NCI-H1436 (cell line): ENCODE data around the gene ARSB.

Source experiments
- DNase-seq: peaks from one replicate; lab custom pipeline; 2025; lab: John Stamatoyannopoulos, UW

Gene ARSB

GRCh38 chr5:78805474-78806124 lies 179.5 kb downstream of the ARSB start:
- no peak for DNase-seq

- no peak for DNase-seq
Observed at GRCh38 chr5:78804995-78805394, 180.1 kb downstream of the ARSB start.

GRCh38 chr5:78803941-78804340 lies 181.2 kb downstream of the ARSB start:
- no peak for DNase-seq

GRCh38 chr5:78803353-78803752 lies 181.8 kb downstream of the ARSB start:
- no peak for DNase-seq

GRCh38 chr5:78801413-78801812 lies 183.7 kb downstream of the ARSB start:
- DNase-seq: no peak

GRCh38 chr5:78799266-78800017 lies 185.7 kb downstream of the ARSB start:
- DNase-seq: no peak

GRCh38 chr5:78798673-78799029 lies 186.5 kb downstream of the ARSB start:
- no peak for DNase-seq

GRCh38 chr5:78797936-78798672 lies 187.0 kb downstream of the ARSB start:
- no peak for DNase-seq

GRCh38 chr5:78795757-78796156 lies 189.4 kb downstream of the ARSB start:
- no peak for DNase-seq

GRCh38 chr5:78794693-78795215 lies 190.4 kb downstream of the ARSB start:
- DNase-seq: no peak

GRCh38 chr5:78793907-78794662 lies 191.0 kb downstream of the ARSB start:
- no peak for DNase-seq

- no peak for DNase-seq
Observed at GRCh38 chr5:78792345-78793055, 192.6 kb downstream of the ARSB start.

- DNase-seq: no peak
Observed at GRCh38 chr5:78791501-78792100, 193.5 kb downstream of the ARSB start.

- DNase-seq: no peak
Observed at GRCh38 chr5:78787783-78788182, 197.3 kb downstream of the ARSB start.

GRCh38 chr5:78785454-78785853 lies 199.7 kb downstream of the ARSB start:
- no peak for DNase-seq

GRCh38 chr5:78783434-78784130 lies 201.5 kb downstream of the ARSB start:
- no peak for DNase-seq

GRCh38 chr5:78782728-78783127 lies 202.4 kb downstream of the ARSB start:
- DNase-seq: no peak

- DNase-seq: no peak
Observed at GRCh38 chr5:78781611-78782286, 203.4 kb downstream of the ARSB start.

GRCh38 chr5:78779771-78780616 lies 205.1 kb downstream of the ARSB start:
- no peak for DNase-seq
